Measurements from ENCODE around the gene MOV10L1.

GRCh38 chr22:50112151-50113118 is 22.6 kb downstream of the MOV10L1 start:
- TF ChIP-seq POLR2AphosphoS5 (IDR thresholded peaks at IDR 0.05) = no peak
- TF ChIP-seq POLR2A (IDR thresholded peaks at IDR 0.05) = no peak
- no peak for TF ChIP-seq CTCF (IDR thresholded peaks at IDR 0.05)
